OCI-LY7 (cell line): ENCODE measurements around the gene ERC1. TPM values are rescaled to one million over a fixed set of nuclear protein-coding genes. Genes with fewer than 3 reads are reported as not detected.

Experiments
- BruUV-seq: library from RNA; stranded (reverse); fragments of 400-500 nt; replicated peaks from 2 replicates; lab custom pipeline; 2021; lab: Mats Ljungman, UMichigan
- CTCF ChIA-PET: fragments of 300-600 bp; sonication (Branson Sonifier 250); formaldehyde crosslinking; loops from one replicate; lab custom pipeline; 2022; ENCODE audit warnings: antibody characterized with exemption; ENCODE audit not compliant: unreplicated experiment; lab: Charles Lee
- POLR2A ChIA-PET: fragments of 300-600 bp; sonication (Branson Sonifier 250); formaldehyde crosslinking; loops from one replicate; lab custom pipeline; 2022; ENCODE audit warnings: antibody characterized with exemption; lab: Charles Lee
- DNase-seq: peaks from one replicate; pipeline ENCODE4 v3.0.0-alpha.2; 2015; ENCODE audit warnings: low spot score
- H2AFZ ChIP-seq: fragments of 200-600 bp; sonication (generic), shearing (Covaris generic); 2 replicates; pipeline ENCODE4 v1.6.1; 2014; ENCODE audit warnings: mild to moderate bottlenecking, antibody characterized with exemption, low read length, moderate library complexity
- H3K27ac ChIP-seq: fragments of 200-600 bp; sonication (generic); 2 replicates; pipeline ENCODE4 v1.5.1; 2014; ENCODE audit warnings: mixed run types, low read depth, mild to moderate bottlenecking, moderate library complexity, low read length, inconsistent platforms; ENCODE audit not compliant: poor library complexity, severe bottlenecking
- H3K36me3 ChIP-seq: fragments of 200-600 bp; sonication (generic); 2 replicates; pipeline ENCODE4 v1.6.1; 2014; ENCODE audit warnings: mild to moderate bottlenecking, antibody characterized with exemption, low read length, moderate library complexity, mixed read lengths; ENCODE audit not compliant: insufficient read depth
- H3K4me1 ChIP-seq: fragments of 200-600 bp; sonication (generic); 2 replicates; pipeline ENCODE4 v1.5.1; 2014; ENCODE audit warnings: mild to moderate bottlenecking, low read length; ENCODE audit not compliant: insufficient read depth, poor library complexity, severe bottlenecking
- H3K4me2 ChIP-seq: fragments of 200-600 bp; sonication (generic); 2 replicates; pipeline ENCODE4 v1.6.1; 2014; ENCODE audit warnings: mild to moderate bottlenecking, low read length
- H3K4me3 ChIP-seq: fragments of 200-600 bp; sonication (generic); 2 replicates; pipeline ENCODE4 v1.5.1; 2014; ENCODE audit warnings: mild to moderate bottlenecking, low read depth, low read length; ENCODE audit not compliant: poor library complexity, severe bottlenecking
- H3K79me2 ChIP-seq: fragments of 200-600 bp; sonication (generic); 2 replicates; pipeline ENCODE4 v1.6.1; 2016; ENCODE audit warnings: low read depth, mild to moderate bottlenecking, low read length, moderate library complexity, mixed read lengths; ENCODE audit not compliant: insufficient read depth
- H3K9me2 ChIP-seq: fragments of 200-600 bp; sonication (generic); 2 replicates; pipeline ENCODE4 v1.6.1; 2016; ENCODE audit warnings: mild to moderate bottlenecking, low read length, mixed read lengths; ENCODE audit not compliant: insufficient read depth
- H3K9me3 ChIP-seq: fragments of 200-600 bp; sonication (generic); 2 replicates; pipeline ENCODE4 v1.6.1; 2014; ENCODE audit warnings: mild to moderate bottlenecking, mixed run types, low read length, mixed read lengths
- H4K20me1 ChIP-seq: fragments of 200-600 bp; sonication (generic); 2 replicates; pipeline ENCODE4 v1.6.1; 2014; ENCODE audit warnings: mild to moderate bottlenecking, antibody characterized with exemption, low read length, moderate library complexity, mixed read lengths; ENCODE audit not compliant: insufficient read depth
- EZH2phosphoT487 ChIP-seq: fragments of 200-600 bp; sonication (generic); IDR thresholded peaks from 2 replicates; pipeline ENCODE4 v1.6.1; 2018; ENCODE audit warnings: low read depth, borderline replicate concordance, mild to moderate bottlenecking, mixed run types, antibody characterized with exemption, low read length, moderate library complexity, mixed read lengths
- intact Hi-C: fragments of 100-400 bp; cut with micrococcal nuclease; formaldehyde crosslinking; loops from one replicate; pipeline ENCODE4 v1.10.0; 2022; ENCODE audit not compliant: unreplicated experiment
- total RNA-seq, 2 experiments: library from RNA; depleted of rRNA in 1 of 2; stranded (reverse); fragments of >200 nt in 1 of 2; shearing (Covaris generic) in 1 of 2; gene quantifications; 2 replicates each; pipeline ENCODE4 v1.2.3, GENCODE V29; 2014 to 2022
- TF ChIP-seq, protein P1 (sequence below): fragments of 200-600 bp; sonication (generic); conservative IDR thresholded peaks from 2 replicates; pipeline ENCODE4 v1.5.1; 2014; ENCODE audit warnings: mild to moderate bottlenecking, antibody characterized with exemption, low read length, moderate library complexity, mixed read lengths

ERC1 gene
- total RNA-seq, 2 experiments from 2014 or later = 26.9 to 86.9 TPM

DNA sequence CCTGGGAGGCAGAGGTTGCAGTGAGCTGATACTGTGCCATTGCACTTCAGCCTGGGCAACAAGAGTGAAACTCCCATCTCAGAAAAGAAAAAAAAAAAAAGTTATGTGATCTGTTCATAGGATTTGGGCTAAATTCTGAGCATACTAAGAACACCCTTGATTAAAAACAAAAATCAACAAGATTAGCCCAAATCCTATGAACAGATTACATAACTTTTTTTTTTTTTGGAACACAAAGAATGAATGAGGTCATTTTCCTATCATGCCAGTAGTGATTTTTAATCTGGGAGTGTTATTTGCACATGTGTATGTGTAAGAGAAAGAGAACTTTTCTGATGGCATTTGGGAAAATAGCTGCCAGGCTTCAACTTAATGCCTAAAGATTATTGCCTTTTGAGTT lies 208.7 kb downstream of the ERC1 start:
- peaks cover 18% of the 10 kb centered on the region; the same call in 1 of the 2 replicates for H3K79me2 ChIP-seq
- CTCF ChIA-PET = no interaction called here
- DNase-seq = no peak
- H3K4me1 ChIP-seq = peaks cover 27% of the 10 kb centered on the region
- no peaks in the 10 kb centered on the region for H3K9me2 ChIP-seq
- H3K36me3 ChIP-seq = peaks cover 28% of the 10 kb centered on the region
- no peak overlapping the region for H3K4me2 ChIP-seq
- TF ChIP-seq, protein P1, sequence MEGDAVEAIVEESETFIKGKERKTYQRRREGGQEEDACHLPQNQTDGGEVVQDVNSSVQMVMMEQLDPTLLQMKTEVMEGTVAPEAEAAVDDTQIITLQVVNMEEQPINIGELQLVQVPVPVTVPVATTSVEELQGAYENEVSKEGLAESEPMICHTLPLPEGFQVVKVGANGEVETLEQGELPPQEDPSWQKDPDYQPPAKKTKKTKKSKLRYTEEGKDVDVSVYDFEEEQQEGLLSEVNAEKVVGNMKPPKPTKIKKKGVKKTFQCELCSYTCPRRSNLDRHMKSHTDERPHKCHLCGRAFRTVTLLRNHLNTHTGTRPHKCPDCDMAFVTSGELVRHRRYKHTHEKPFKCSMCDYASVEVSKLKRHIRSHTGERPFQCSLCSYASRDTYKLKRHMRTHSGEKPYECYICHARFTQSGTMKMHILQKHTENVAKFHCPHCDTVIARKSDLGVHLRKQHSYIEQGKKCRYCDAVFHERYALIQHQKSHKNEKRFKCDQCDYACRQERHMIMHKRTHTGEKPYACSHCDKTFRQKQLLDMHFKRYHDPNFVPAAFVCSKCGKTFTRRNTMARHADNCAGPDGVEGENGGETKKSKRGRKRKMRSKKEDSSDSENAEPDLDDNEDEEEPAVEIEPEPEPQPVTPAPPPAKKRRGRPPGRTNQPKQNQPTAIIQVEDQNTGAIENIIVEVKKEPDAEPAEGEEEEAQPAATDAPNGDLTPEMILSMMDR = no peak
- TF ChIP-seq EZH2phosphoT487 = no peak
- no peak overlapping the region for H3K4me3 ChIP-seq
- POLR2A ChIA-PET = interaction anchor here (0.8 kb wide), 1 partner anchor 175 kb away, joined by 8 read pairs; no protein-coding TSS in a partner anchor
- BruUV-seq = no TSS peak
- intact Hi-C loops = no loop called here
- no peak overlapping the region for H2AFZ ChIP-seq
- H3K27ac ChIP-seq = no peak overlapping the region
- H3K9me3 ChIP-seq = peaks cover 14% of the 10 kb centered on the region
- H4K20me1 ChIP-seq = no peaks in the 10 kb centered on the region

DNA sequence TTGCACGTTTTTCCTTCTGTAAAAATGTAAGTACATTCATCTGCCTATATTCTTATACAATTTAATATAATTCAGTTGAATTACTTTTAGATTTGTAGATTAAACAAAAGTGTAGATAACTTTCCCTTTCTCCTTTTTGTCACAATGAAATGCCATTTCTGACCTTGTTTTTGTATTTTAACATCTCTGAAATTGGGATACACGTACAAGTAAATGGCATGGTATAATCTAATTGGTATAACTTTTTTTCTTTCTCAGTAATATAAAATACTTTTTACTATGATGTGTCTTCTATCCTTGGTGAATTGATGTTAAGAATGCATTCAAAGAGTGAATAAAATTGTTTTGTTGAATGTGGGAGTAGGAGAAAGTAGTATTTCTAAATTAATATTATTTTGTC lies 210.0 kb downstream of the ERC1 start:
- H3K4me1 ChIP-seq = peaks cover 35% of the 10 kb centered on the region
- no peak for DNase-seq
- no TSS peak for BruUV-seq
- intact Hi-C loops = no loop called here
- no peaks in the 10 kb centered on the region for H3K9me2 ChIP-seq
- CTCF ChIA-PET = no interaction called here
- H3K4me3 ChIP-seq = no peak overlapping the region
- no peaks in the 10 kb centered on the region for H4K20me1 ChIP-seq
- peaks cover 28% of the 10 kb centered on the region for H3K36me3 ChIP-seq
- POLR2A ChIA-PET = no interaction called here
- peaks cover 14% of the 10 kb centered on the region for H3K9me3 ChIP-seq
- no peak for TF ChIP-seq EZH2phosphoT487
- TF ChIP-seq, protein P1 = no peak
- H3K79me2 ChIP-seq = peaks cover 29% of the 10 kb centered on the region; the same call in 1 of the 2 replicates
- H2AFZ ChIP-seq = no peak overlapping the region
- no peak overlapping the region for H3K4me2 ChIP-seq
- no peak overlapping the region for H3K27ac ChIP-seq

DNA sequence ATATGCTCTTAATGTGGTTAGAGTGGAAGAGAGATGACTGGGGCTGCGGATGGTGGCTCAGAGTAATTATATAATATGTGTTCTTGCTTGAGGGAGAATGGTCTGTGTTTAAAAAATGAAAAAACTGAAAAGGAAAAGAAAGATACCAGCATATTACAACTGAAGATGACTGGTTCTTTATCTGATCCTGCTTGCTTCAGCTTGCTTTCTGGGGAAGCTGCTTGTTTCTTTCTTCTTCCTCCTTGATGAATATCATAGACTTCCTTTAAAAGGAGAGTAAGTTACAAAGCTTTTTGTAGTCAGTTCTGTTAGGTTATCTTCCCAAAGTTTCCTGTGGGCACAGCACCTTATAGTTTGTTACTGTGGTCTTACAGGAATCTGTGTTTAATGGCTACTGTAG lies 210.9 kb downstream of the ERC1 start:
- ChIA-PET CTCF (no interaction called here), POLR2A (interaction anchor here (0.6 kb wide), 1 partner anchor 491 kb away, joined by 3 read pairs; no protein-coding TSS in a partner anchor)
- Histone ChIP-seq H3K4me2 (no peak overlapping the region), H3K27ac (peak overlapping the region; percentile 100), H3K9me3 (peaks cover 14% of the 10 kb centered on the region), H3K4me1 (peaks cover 43% of the 10 kb centered on the region), H2AFZ (no peak overlapping the region; the same call in 1 of the 2 replicates), H3K9me2 (no peaks in the 10 kb centered on the region), H3K36me3 (peaks cover 28% of the 10 kb centered on the region), H3K79me2 (peaks cover 37% of the 10 kb centered on the region; the same call in 1 of the 2 replicates), H4K20me1 (no peaks in the 10 kb centered on the region), H3K4me3 (no peak overlapping the region)
- BruUV-seq = no TSS peak
- TF ChIP-seq, protein P1 = no peak
- TF ChIP-seq EZH2phosphoT487 = no peak
- intact Hi-C loops = no loop called here
- peak; percentile 17 for DNase-seq
